Femur (tissue), 1 donor: ENCODE measurements around the gene DGCR8.
"Not testable (repeated sequence)": the region's sequence is repeated elsewhere in the genome, so short reads cannot be mapped to it uniquely, and the experiment has no call there.

ENCODE experiments used
- DNase-seq: peaks from one replicate; pipeline ENCODE4 v3.0.0-alpha.2; 2017

Gene DGCR8

GRCh38 chr22:20053407-20054033, 26.5 kb upstream of the DGCR8 start:
- no peak for DNase-seq

GRCh38 chr22:20054034-20054427, 26.0 kb upstream of the DGCR8 start:
- no peak for DNase-seq

- DNase-seq, result no peak
Measured at GRCh38 chr22:20054485-20054884, 25.6 kb upstream of the DGCR8 start.

GRCh38 chr22:20055144-20055543, 24.9 kb upstream of the DGCR8 start:
- DNase-seq, result no peak

GRCh38 chr22:20055654-20056053, 24.4 kb upstream of the DGCR8 start:
- no peak for DNase-seq

GRCh38 chr22:20056161-20056560, 23.9 kb upstream of the DGCR8 start:
- DNase-seq, result no peak

GRCh38 chr22:20056696-20057386, 23.2 kb upstream of the DGCR8 start:
- no peak for DNase-seq

- no peak for DNase-seq
Measured at GRCh38 chr22:20057596-20058268, 22.3 kb upstream of the DGCR8 start.

GRCh38 chr22:20058989-20059770, 20.9 kb upstream of the DGCR8 start:
- DNase-seq, result no peak

- no peak for DNase-seq
Measured at GRCh38 chr22:20060700-20061480, 19.2 kb upstream of the DGCR8 start.

GRCh38 chr22:20061481-20061861, 18.6 kb upstream of the DGCR8 start:
- no peak for DNase-seq

GRCh38 chr22:20062043-20062765, 17.8 kb upstream of the DGCR8 start:
- DNase-seq, result no peak

- no peak for DNase-seq
Measured at GRCh38 chr22:20062766-20063083, 17.3 kb upstream of the DGCR8 start.

GRCh38 chr22:20063271-20064139, 16.5 kb upstream of the DGCR8 start:
- no peak for DNase-seq

- DNase-seq, result no peak
Measured at GRCh38 chr22:20064140-20064480, 15.9 kb upstream of the DGCR8 start.

- DNase-seq, result no peak
Measured at GRCh38 chr22:20064545-20065262, 15.3 kb upstream of the DGCR8 start.

- DNase-seq, result no peak
Measured at GRCh38 chr22:20065896-20066616, 14.0 kb upstream of the DGCR8 start.

- no peak for DNase-seq
Measured at GRCh38 chr22:20066617-20067383, 13.2 kb upstream of the DGCR8 start.

- not testable (repeated sequence) for DNase-seq
Measured at GRCh38 chr22:20067384-20067682, 12.7 kb upstream of the DGCR8 start.
